ENCODE results near the gene PRR27.

PRR27 gene

GRCh38 chr4:70153937-70154336 lies at the start of gene PRR27:
Gene PRR27, plus strand, starts transcription at chr4:70154237. Its CDS starts 139 bp downstream, at chr4:70154376.
- no peak for DNase-seq (ENCODE audit: low spot score)

GRCh38 chr4:70110917-70111316 lies 43.1 kb upstream of the PRR27 start:
- DNase-seq (ENCODE audit: low spot score), result no peak

GRCh38 chr4:70113656-70114055 lies 40.4 kb upstream of the PRR27 start:
- DNase-seq (ENCODE audit: low spot score), result no peak

- DNase-seq (ENCODE audit: low spot score), result no peak
These were observed 39.9 kb upstream of the PRR27 start for GRCh38 chr4:70114096-70114495.

GRCh38 chr4:70120323-70120722 lies 33.7 kb upstream of the PRR27 start:
- DNase-seq (ENCODE audit: low spot score), result no peak

GRCh38 chr4:70133473-70133872 lies 20.6 kb upstream of the PRR27 start:
- no peak for DNase-seq (ENCODE audit: low spot score)

GRCh38 chr4:70138751-70139150 lies 15.3 kb upstream of the PRR27 start:
- no peak for DNase-seq (ENCODE audit: low spot score)

- no peak for DNase-seq (ENCODE audit: low spot score)
These were observed 2.8 kb upstream of the PRR27 start for GRCh38 chr4:70151271-70151670.

- no peak for DNase-seq (ENCODE audit: low spot score)
These were observed 1.9 kb upstream of the PRR27 start for GRCh38 chr4:70152088-70152487.

GRCh38 chr4:70158576-70158975 lies 4.5 kb downstream of the PRR27 start:
- peak; percentile 10 for DNase-seq (ENCODE audit: low spot score)

GRCh38 chr4:70177090-70177489 lies 23.1 kb downstream of the PRR27 start:
- no peak for DNase-seq (ENCODE audit: low spot score)

- no peak for DNase-seq (ENCODE audit: low spot score)
These were observed 24.1 kb downstream of the PRR27 start for GRCh38 chr4:70178075-70178660.

GRCh38 chr4:70179811-70180210 lies 25.8 kb downstream of the PRR27 start:
- no peak for DNase-seq (ENCODE audit: low spot score)

GRCh38 chr4:70181864-70182263 lies 27.8 kb downstream of the PRR27 start:
- no peak for DNase-seq (ENCODE audit: low spot score)

GRCh38 chr4:70182517-70183167 lies 28.6 kb downstream of the PRR27 start:
- DNase-seq (ENCODE audit: low spot score), result no peak

GRCh38 chr4:70183168-70183939 lies 29.3 kb downstream of the PRR27 start:
- peak; percentile 44 for DNase-seq (ENCODE audit: low spot score)

GRCh38 chr4:70183940-70184246 lies 29.9 kb downstream of the PRR27 start:
- no peak for DNase-seq (ENCODE audit: low spot score)

- no peak for DNase-seq (ENCODE audit: low spot score)
These were observed 33.2 kb downstream of the PRR27 start for GRCh38 chr4:70187216-70187615.

GRCh38 chr4:70190579-70190978 lies 36.5 kb downstream of the PRR27 start:
- no peak for DNase-seq (ENCODE audit: low spot score)

- DNase-seq (ENCODE audit: low spot score), result no peak
These were observed 37.6 kb downstream of the PRR27 start for GRCh38 chr4:70191647-70192046.

- no peak for DNase-seq (ENCODE audit: low spot score)
These were observed 38.9 kb downstream of the PRR27 start for GRCh38 chr4:70192895-70193294.

- no peak for DNase-seq (ENCODE audit: low spot score)
These were observed 41.4 kb downstream of the PRR27 start, which contains the start of gene ODAM for GRCh38 chr4:70195425-70195824. Gene ODAM, plus strand, starts transcription at chr4:70195725. Its CDS starts 819 bp downstream, at chr4:70196544.

- no peak for DNase-seq (ENCODE audit: low spot score)
These were observed 42.8 kb downstream of the PRR27 start for GRCh38 chr4:70196857-70197256.
